HG02870 (cell line): Measurements from ENCODE around the gene FAH.

Source experiments
- ATAC-seq: cut with Tn5 transposase; IDR thresholded peaks from one replicate; pipeline ENCODE4 v1.9.1; 2021; ENCODE audit warnings: mild to moderate bottlenecking, moderate library complexity; ENCODE audit not compliant: unreplicated experiment

Gene FAH

DNA sequence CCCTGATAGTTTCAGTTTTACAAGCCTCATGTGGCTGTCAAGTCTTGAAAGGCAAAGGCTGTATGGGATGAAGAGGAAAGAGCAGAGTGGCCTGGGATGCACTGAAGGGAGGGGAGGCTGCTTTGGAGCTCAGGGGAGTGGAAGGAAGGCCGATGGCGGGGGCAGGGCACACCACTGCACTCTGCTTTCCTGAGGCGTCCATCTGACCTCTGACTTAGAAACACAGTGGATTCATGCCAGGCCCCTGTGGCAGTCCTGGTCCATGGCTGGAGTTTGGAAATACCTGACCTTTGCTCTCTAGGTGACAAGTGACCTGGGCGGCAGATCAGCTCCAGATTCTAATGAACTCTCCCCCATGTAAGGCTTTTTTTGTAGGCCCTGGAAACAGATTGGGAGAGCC lies 19.0 kb downstream of the FAH start:
- ATAC-seq = no peak

DNA sequence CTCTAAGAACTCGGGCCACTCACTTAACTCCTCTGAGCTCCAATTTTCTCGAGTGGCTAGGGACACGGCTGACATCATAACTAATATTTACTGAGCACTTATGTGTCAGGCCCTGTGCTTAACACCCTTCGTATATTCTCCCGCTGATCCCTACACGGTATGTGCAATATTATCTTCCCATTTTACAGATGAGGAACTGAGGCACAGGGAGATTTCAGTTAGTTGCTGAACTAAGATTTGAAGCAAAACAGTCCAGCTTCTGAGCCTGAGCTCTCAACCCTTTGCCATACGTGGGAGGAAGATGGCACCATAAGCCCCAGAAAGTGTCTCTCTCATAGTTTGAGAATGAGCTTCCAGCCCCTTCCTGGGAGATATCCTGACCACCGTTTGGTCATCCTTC lies 19.6 kb downstream of the FAH start:
- no peak for ATAC-seq

DNA sequence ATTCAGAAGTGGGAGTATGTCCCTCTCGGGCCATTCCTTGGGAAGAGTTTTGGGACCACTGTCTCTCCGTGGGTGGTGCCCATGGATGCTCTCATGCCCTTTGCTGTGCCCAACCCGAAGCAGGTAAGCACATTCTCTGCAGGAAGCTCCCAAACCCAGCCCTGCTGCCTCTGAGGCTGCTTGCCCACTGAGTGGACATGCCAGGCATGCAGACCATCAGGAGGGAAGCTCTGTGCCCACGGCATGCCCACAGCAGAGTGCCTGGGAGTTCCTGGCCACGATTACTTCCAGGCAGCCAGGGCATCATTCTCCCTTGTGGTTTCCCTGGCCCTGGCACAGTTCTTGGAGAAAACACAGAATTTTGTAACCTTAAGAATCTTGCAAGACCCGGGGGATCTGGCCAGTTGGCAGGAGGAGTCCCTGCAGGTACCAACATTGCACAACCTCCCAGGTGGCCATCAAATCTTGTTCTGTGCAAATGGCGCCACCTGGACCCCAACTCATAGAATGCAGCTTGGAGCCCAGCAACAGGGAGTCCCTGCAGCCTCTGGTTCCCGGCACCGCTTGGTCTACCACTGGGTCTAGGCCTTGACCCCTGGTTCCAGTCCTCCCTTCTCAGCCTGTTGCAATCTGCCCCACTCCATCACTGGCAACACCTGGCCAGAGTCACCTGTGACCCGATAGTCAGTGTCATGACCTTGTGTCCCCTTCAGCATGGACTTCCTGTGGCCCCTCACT lies 20.4 kb downstream of the FAH start:
- no peak for ATAC-seq

DNA sequence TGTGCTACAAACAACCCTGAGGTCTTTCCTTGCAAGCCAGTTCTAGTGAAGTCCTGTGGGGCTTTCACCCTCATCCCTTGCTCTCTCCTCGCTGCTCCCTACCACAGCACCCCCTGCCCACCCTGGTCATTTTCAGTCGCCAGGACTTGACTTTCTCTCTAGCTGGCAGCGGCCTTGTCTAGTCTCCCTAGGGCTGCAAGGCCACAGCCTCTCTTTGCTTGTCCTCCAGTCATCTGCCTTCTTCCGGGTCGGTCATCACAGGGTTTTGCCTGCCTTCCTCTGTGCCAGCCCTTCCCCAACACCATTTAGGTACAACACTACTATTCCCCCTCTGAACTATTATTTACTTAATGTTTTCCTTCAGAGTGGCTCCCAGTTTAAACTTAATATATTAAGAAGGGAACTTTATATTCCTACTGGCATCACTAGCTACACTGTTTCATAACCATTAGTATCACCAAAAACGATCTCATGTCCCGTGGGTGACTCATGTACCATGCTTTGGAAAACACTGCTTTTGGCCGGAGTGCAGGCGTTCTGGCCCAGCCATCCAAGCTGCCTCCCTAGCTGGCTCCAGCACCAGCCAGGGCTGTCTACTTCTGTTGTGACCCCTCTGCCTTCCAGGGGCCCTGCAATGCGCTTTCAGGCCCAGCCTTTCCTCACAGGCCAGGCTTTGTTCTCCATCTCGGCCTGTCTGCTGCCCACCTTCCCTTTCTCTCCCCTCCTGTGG lies 21.4 kb downstream of the FAH start:
- no peak for ATAC-seq

DNA sequence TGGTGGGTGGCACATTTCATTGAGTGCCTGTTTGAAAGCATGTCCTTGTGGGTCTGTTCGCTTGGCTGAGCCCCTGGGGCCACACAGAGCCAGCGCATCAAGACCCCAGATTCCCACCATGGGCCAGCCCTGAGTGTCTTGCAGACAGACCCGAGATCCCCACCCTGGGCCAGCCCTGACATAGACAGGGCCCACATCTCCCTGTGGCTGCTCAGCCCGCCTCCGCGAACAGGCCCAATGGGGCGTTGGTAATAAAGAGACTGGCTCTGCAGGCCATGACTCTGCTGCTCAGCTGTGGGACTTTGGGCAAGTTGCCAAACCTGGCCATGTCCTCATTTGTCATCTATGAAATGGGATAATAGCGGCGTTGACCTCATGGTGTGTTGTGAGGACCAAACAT lies 22.6 kb downstream of the FAH start:
- no peak for ATAC-seq

DNA sequence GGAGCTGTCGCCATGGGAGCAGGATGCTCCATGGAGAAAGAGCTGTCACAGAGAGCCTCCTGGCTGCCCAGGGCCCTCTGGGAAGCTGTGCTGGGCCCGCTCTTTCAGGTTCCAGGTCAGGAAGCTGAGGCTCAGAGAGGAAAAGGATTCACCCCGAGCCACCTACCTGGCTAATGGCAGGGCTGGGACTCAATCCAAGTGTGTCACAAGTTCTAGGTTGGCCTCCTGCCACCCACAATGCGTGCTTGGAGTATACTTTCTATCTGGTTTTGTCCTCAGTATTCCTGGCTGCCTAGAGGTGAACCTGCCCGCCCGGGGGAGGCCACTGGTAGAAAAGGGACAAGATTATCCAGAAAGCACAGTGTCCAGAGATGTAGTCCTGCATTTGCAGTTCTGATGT lies 23.6 kb downstream of the FAH start:
- ATAC-seq = no peak

DNA sequence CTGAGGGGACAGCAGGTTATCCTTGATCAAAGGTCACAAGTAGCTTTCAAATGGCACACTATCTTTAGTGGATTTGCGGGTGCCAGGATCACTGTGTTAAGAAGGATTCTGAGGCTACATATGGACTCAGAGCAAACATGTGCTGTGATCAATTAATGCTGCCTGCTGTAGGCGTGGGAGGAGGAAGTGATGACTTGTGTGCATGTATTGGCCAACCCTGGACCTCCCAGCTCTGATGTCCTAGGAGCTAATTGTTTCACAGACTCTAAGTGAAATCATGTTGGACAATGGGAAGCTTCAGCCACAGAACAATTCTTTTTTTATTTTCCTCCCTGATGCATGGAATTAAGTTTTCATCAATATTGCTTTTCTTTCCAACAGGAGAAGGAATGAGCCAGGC lies 24.4 kb downstream of the FAH start:
- ATAC-seq = no peak

DNA sequence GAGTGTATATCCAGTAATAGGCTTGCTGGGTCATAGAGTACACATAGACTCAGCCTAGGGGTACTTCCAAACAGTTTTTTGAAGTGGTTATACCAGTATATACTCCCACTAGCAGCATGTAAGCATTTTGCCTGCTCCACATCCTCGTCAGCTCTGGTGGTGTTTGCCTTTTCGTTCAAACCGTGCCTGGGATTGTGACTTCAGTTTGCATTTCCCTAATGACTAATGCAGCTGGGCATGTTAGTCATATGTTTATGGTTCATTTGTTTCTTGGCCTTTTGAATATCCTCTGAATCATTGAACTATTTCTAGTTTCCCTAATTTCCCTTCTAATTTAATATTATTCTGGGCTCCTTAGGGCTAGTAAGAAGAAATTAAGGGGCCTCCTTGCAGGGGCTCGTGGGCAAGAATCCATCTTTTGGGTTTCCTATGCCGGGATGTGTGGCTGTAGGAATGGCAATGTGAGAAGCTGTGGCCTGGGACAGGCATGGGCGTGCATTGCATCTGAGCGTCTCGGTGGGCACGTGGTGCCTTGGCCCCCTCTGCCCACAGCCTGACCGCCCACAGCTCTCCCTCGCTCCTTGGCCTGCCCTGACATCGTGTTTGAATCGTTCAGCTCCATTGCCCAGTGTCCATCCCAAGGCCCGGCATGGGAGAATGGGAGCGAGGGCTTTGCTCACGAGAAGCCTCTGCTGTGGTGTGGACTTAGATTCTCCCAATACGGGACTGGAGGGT lies 26.4 kb downstream of the FAH start:
- ATAC-seq = no peak

DNA sequence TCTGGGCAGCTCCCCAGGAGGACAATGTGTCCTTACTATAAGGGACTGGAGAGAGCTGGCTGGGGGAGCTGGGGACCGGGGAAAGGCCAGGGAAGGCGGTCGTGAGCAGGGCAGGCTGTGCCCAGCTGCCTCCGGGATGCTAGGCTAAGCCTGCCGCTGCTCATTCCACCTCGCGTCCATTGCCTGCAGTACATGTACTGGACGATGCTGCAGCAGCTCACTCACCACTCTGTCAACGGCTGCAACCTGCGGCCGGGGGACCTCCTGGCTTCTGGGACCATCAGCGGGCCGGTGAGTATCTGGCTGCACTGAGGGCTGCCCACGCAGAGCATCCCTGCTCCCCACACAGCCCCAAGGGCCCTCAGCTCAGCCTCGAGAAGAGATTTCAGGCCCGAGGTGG lies 27.1 kb downstream of the FAH start:
- ATAC-seq = no peak

DNA sequence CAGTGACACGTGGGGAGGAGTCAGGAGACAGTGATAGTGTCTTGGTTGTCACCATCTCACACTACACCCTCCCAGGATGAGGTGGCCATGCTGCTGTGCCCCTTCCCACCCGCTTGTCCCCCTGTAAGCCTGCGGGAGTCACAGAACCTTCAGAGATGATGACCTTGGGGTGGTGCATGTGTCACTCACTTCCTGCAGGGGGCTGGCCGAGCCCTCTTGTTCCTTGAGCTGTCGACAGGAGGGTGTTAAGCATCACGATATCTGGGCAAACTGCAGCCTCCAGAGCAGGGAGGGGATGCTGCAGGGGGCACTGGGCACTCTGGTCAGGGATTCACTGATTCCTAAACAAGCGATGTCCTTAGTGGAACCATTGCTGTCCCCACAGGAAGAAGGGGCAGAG lies 27.7 kb downstream of the FAH start:
- no peak for ATAC-seq

DNA sequence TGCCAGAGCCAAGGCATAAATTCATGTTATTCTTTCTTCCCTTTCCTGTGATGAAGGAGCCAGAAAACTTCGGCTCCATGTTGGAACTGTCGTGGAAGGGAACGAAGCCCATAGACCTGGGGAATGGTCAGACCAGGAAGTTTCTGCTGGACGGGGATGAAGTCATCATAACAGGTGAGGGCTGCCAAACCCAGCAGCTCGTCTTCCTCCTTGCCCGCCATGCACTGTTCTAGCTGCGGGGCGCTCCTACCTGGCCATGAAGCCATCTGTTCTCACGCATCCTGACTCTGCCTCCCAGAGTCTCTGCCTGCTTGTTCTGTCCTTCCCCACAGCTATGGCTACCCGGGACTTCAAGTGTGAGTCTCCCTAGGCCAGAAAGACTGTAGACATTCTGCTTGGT lies 28.2 kb downstream of the FAH start:
- no peak for ATAC-seq

DNA sequence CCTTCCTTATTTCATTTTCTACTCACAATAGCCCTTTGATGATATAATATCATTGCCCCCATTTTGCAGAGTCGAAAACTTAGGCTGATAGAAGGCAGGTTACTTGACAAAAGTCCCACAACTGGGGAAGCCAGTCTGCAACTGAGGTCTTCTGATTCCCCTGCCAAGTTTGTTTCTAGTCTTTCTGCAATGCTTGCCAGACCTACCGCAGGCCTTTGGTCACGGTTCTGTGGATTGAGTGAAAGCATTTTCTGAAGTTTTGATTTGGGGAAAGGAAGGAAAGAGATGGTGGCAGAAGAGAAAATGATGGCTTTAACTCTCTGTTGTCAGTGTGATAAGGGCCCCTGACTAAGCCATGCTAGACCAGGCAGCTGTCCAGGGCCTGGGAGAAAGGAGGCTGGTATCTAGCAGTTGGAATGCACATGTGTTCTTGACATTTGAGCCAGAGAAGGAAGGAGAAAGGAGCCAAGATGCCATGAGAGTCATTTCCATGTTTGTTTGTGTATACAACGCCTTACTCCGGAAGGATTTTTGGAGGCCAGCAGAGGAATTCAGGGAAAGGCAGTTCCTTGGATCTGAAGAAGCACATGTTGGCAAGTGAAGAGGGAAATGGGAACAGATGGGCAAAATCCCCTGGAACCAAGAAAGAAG lies 29.9 kb downstream of the FAH start:
- no peak for ATAC-seq

DNA sequence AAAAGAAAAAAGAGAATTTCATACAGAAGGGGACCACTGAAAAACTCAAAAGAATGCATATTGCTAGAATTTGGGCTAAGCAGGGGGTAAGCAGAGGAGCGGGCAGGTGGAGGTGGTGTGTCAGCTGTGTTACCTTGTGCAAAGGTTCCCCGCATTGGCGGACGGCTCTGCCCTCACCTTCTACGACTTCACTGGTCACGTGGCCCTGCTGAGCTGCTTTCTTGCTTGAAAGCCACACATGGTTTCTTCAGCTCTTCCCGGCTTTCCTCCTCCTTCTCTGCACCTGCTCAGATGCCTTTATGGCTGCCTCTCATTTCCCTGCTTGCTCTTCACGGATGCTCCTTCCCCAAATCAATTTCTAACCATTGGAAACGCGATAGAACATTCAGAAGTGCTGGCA lies 30.5 kb downstream of the FAH start:
- ATAC-seq = no peak

DNA sequence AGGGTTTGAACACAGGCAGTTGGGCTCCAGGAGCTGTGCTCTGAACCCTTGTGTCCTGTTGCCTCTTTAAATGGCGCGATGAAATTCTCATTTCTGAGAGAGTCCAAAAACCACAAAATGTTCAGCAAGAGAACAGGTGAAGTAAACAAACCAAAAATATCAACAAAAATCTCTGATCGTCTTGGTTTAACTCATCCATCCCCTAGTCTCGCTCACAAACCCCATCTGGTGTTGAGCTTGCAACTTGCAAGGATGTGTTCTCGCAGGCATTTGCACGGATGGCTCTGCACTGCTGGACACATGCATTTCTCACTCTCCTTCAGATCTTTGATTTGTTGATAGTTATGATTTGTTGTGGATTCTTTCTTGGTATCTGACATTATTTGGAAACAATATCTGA lies 31.1 kb downstream of the FAH start:
- no peak for ATAC-seq

DNA sequence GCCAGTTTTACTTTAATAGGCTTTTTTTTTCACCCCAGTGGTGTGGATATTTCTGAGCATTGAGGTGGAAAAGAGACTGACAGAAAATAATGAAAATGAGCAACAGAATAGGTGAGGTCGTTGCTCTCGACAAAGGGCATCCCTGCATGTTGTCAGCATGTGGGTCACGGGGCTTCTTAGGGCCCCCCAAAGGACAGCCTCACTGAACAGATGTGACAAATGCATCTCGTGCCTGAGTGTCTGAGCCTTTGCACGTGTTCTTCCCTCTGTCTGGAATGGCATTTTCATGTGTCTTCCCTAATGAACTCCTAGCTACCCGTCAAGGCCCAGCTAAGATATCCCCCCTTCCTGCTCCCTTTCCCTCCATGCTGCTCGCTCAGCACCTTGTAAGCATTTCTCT lies 31.8 kb downstream of the FAH start:
- ATAC-seq = no peak

DNA sequence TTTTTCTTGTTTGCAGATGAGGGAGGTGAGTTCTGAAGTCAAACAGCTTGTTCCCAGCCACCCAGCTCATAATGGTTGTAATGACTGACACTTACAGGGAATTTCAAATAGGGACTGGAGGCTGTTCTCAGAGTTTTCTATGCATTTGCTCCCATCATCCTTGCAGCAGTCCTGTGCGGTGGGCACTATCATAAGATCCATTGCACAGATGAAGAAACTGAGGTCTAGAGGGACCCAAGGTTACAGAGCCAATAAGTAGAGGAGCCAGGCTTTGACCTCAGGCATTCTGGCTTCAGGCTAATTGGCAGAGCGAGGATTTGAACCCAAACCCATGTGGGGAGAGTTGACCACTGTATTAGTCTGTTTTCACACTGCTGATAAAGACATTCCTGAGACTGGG lies 32.4 kb downstream of the FAH start:
- ATAC-seq = no peak

DNA sequence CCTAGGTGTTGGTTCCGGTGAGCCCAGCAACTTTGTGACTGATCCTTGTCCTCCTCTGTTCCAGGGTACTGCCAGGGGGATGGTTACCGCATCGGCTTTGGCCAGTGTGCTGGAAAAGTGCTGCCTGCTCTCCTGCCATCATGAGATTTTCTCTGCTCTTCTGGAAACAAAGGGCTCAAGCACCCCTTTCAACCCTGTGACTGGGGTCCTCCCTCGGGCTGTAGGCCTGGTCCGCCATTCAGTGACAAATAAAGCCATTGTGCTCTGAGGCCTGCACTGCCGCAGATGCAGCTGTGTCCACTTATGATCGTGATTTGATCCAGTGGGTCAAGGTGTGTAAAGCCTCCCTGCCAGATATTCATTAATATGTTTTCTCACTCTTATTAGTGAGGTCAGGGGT lies 33.3 kb downstream of the FAH start:
- ATAC-seq = no peak

DNA sequence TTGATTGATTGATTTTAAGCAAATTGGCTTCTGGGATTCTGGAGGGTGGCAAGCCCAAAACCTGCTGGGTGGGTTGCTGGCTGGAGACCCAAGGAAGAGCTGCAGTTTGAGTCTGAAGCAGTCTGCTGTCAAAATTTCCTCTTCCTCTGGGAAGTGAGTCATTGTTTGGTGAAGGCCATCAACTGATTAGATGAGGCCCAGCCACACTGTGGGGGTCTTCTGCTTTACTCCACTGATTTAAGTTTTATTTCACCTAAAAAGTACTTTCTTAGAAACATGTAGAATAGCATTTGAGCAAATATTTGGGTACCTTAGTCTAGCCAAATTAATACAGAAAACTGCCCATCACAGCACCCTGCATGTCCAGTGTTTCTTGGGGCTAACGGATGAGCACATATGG lies 33.8 kb downstream of the FAH start:
- no peak for ATAC-seq

DNA sequence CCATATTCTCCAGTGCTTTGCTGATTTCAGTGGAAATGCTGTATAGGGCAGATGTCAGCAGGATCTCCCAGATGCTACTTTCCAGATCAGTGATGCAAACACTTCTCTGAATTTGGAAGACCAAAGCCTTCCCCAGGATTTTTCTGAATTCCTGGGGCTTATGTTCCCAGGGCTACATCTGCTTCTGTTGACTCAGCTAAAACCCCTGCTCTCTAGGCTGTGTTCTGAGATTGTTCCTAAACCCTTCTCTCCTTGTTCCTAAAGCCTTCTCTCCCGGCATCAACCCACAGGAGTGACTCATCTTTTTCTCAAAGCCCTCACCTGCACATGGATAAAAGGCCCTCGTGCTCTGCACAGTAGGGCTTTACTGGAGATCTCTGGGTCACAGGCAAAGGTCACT lies 35.5 kb downstream of the FAH start:
- ATAC-seq = no peak

DNA sequence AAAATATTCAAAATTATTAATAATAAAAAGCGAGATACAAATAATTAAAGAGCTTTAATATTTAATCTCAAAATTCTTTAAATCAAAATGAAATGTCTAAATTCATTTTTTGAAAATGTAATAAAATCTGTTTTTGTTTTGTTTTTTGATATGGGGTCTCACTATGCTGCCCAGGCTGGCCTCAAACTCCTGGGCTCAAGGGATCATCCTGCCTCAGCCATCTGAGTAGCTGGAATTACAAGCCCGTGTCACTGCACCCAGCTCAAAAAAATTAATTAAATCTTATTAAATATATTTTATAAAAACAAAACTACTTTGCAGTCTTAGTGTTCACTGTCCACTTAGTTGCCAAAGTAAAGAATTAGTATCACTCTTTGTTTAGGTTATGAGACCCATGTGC lies 38.4 kb downstream of the FAH start:
- ATAC-seq = no peak

DNA sequence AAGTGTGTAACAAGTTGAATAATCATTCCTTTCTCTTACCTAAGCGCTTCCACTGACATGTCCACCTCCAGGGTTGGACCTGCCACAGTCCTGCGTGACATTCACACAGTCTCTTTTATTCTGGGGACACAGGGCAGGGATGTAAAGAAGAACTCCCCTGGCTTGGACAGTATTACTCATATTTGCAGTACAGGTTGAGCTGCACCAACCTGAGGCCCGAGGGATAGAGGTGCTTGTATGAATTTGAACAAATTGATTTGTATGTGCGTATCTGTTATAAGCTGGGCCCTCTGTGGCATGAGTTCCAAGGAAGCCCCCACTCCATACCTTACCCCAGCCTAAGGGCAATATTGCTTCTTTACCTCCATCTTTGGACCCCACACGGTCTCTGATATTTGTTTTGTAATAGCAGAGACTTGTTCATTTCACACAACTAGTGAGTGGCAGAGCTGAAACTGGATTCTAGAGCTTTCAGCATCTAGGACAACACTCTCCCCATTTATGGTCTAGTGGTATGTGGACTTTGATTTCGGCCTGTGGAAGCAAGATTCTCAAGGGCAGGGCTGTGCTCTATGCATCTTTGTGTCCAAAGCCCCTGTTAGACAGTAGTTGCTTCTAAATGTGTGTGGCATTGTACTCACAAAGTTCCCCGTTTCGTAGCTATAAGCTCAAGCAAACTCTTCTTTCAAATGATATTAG lies 39.2 kb downstream of the FAH start:
- no peak for ATAC-seq
